ENCODE results near the gene NUDT16L1.

GRCh38 chr16:4733211-4733742, 39.9 kb downstream of the NUDT16L1 start:
- TF ChIP-seq, protein P1, sequence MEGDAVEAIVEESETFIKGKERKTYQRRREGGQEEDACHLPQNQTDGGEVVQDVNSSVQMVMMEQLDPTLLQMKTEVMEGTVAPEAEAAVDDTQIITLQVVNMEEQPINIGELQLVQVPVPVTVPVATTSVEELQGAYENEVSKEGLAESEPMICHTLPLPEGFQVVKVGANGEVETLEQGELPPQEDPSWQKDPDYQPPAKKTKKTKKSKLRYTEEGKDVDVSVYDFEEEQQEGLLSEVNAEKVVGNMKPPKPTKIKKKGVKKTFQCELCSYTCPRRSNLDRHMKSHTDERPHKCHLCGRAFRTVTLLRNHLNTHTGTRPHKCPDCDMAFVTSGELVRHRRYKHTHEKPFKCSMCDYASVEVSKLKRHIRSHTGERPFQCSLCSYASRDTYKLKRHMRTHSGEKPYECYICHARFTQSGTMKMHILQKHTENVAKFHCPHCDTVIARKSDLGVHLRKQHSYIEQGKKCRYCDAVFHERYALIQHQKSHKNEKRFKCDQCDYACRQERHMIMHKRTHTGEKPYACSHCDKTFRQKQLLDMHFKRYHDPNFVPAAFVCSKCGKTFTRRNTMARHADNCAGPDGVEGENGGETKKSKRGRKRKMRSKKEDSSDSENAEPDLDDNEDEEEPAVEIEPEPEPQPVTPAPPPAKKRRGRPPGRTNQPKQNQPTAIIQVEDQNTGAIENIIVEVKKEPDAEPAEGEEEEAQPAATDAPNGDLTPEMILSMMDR (IDR thresholded peaks at IDR 0.05) = no peak
- TF ChIP-seq POLR2A (IDR thresholded peaks at IDR 0.05) = no peak
